Measurements from ENCODE around the gene CST8.

The CST8 gene

DNA sequence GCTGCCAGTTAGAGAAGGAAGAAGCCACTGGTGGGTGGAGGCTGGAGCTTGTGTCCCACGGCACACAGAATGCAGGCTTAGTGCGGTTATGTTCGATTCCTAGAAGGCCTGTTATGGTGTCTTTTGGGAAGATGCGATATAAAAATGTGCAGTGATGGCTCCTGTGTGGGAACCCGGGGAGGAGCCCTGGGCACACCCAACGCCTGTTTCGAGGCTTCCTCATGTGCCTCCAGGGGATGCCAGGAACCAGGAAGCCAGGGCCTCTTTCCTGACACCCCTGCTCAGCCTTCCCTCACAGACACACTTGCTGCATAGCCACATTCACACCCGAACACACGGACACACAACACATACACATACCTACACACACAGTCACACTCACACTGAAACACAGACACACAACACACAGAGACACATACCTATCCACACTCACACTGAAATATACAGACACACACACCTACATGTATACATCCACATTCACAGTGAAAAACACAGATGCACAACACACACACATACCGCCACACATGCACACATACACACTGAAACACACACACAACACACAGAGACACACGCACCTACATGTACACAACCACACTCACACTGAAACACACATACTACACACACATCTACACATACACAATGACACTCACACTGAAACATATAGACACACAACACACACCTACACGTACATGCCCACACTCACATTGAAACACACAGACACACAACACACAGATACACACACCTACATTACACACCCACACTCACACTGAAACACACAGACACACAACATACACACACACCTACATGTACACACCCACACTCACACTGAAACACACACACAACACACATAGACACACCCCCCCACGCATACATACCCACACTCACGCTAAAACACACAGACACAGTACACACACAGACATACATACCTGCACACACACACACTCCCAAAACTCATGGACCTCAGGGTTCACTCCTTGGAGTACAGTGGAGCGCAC is 37.1 kb upstream of the CST8 start:
- TF ChIP-seq MYC (IDR thresholded peaks at IDR 0.05; ENCODE audit: low read depth, low read length) (no peak), CTCF (IDR thresholded peaks at IDR 0.05; ENCODE audit: low read depth, low read length) (no peak), POLR2A (IDR thresholded peaks at IDR 0.05; ENCODE audit: extremely low read depth, insufficient read length) (no peak)
- TF ChIP-seq, protein P1, sequence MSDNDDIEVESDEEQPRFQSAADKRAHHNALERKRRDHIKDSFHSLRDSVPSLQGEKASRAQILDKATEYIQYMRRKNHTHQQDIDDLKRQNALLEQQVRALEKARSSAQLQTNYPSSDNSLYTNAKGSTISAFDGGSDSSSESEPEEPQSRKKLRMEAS (IDR thresholded peaks at IDR 0.05; ENCODE audit: low read depth, low read length), result no peak

DNA sequence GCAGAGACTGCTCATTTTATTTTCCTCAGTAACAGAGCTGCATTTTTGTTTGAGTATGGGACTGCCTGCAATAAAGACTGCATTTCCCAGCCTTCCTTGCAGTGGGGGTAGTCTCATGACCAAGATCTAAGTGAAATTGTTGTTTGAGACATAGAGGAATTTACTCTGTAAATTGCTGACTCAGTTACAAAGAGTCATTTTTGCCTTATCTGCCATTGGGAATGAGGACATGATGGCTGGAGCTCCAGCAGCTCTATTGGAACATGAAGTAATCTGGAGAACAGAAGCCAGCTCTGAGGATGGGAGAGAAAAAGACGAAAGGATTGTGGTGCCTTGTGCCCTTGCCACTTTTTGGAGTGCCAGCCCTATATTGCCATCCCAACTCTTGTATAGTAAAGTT is 36.1 kb upstream of the CST8 start:
- no peak overlapping the region for H3K4me3 ChIP-seq (ENCODE audit: low read depth, low read length)
- TF ChIP-seq POLR2A (IDR thresholded peaks at IDR 0.05; ENCODE audit: extremely low read depth, insufficient read length) (no peak), MYC (IDR thresholded peaks at IDR 0.05; ENCODE audit: low read depth, low read length) (no peak), CTCF (IDR thresholded peaks at IDR 0.05; ENCODE audit: low read depth, low read length) (no peak)
- TF ChIP-seq, protein P1 (IDR thresholded peaks at IDR 0.05; ENCODE audit: low read depth, low read length), result no peak
- no peak for DNase-seq (ENCODE audit: low read depth)

More for the DNA sequence above, 37.1 kb upstream of the CST8 start:
- DNase-seq (ENCODE audit: low read depth), result no peak
- no peak overlapping the region for H3K4me3 ChIP-seq (ENCODE audit: low read depth, low read length)

- no peak overlapping the region for H3K4me3 ChIP-seq (ENCODE audit: low read depth, low read length)
- TF ChIP-seq CTCF (IDR thresholded peaks at IDR 0.05; ENCODE audit: low read depth, low read length) (no peak), MYC (IDR thresholded peaks at IDR 0.05; ENCODE audit: low read depth, low read length) (no peak), POLR2A (IDR thresholded peaks at IDR 0.05; ENCODE audit: extremely low read depth, insufficient read length) (no peak)
- TF ChIP-seq, protein P1 (IDR thresholded peaks at IDR 0.05; ENCODE audit: low read depth, low read length), result no peak
- no peak for DNase-seq (ENCODE audit: low read depth)
Observed at GRCh38 chr20:23455639-23456038, 35.3 kb upstream of the CST8 start.

- no peak for TF ChIP-seq POLR2A (IDR thresholded peaks at IDR 0.05; ENCODE audit: extremely low read depth, insufficient read length)
- TF ChIP-seq, protein P1 (IDR thresholded peaks at IDR 0.05; ENCODE audit: low read depth, low read length), result no peak
- TF ChIP-seq CTCF (IDR thresholded peaks at IDR 0.05; ENCODE audit: low read depth, low read length), result no peak
- TF ChIP-seq MYC (IDR thresholded peaks at IDR 0.05; ENCODE audit: low read depth, low read length), result no peak
- H3K4me3 ChIP-seq (ENCODE audit: low read depth, low read length), result no peak overlapping the region
- no peak for DNase-seq (ENCODE audit: low read depth)
Observed at GRCh38 chr20:23456409-23456808, 34.5 kb upstream of the CST8 start.

- H3K4me3 ChIP-seq (ENCODE audit: low read depth, low read length), result no peak overlapping the region
- TF ChIP-seq, protein P1 (IDR thresholded peaks at IDR 0.05; ENCODE audit: low read depth, low read length), result no peak
- no peak for TF ChIP-seq MYC (IDR thresholded peaks at IDR 0.05; ENCODE audit: low read depth, low read length)
- no peak for TF ChIP-seq CTCF (IDR thresholded peaks at IDR 0.05; ENCODE audit: low read depth, low read length)
- no peak for TF ChIP-seq POLR2A (IDR thresholded peaks at IDR 0.05; ENCODE audit: extremely low read depth, insufficient read length)
- no peak for DNase-seq (ENCODE audit: low read depth)
Observed at GRCh38 chr20:23456873-23457272, 34.0 kb upstream of the CST8 start.

Data from NB4 (cell line).